ENCODE measurements around the gene RNU1-4.
"Not testable (repeated sequence)": the region's sequence is repeated elsewhere in the genome, so short reads cannot be mapped to it uniquely, and the experiment has no call there.

- TF ChIP-seq POLR2A (IDR thresholded peaks at IDR 0.05; ENCODE audit: low read depth); CTCF (IDR thresholded peaks at IDR 0.05); EP300 (IDR thresholded peaks at IDR 0.05): not testable (repeated sequence)
Measured at GRCh38 chr1:16712582-16712981, 27.7 kb upstream of the RNU1-4 start.
